ENCODE measurements around the gene CSE1L.
"Not testable (repeated sequence)": the region's sequence is repeated elsewhere in the genome, so short reads cannot be mapped to it uniquely, and the experiment has no call there.

CSE1L gene

GRCh38 chr20:49074521-49074920 is 28.4 kb downstream of the CSE1L start:
- DNase-seq, result no peak

GRCh38 chr20:49078310-49078709 is 32.2 kb downstream of the CSE1L start:
- no peak for DNase-seq

GRCh38 chr20:49082295-49082694 is 36.2 kb downstream of the CSE1L start:
- DNase-seq, result not testable (repeated sequence)

GRCh38 chr20:49091104-49091503 is 45.0 kb downstream of the CSE1L start:
- no peak for DNase-seq

- no peak for DNase-seq
Measured at GRCh38 chr20:49091762-49092161, 45.6 kb downstream of the CSE1L start.

- DNase-seq, result no peak
Measured at GRCh38 chr20:49096203-49096730, 50.2 kb downstream of the CSE1L start.

GRCh38 chr20:49097159-49097558 is 51.0 kb downstream of the CSE1L start:
- no peak for DNase-seq

GRCh38 chr20:49098136-49098535 is 52.0 kb downstream of the CSE1L start:
- DNase-seq, result no peak

- no peak for DNase-seq
Measured at GRCh38 chr20:49099011-49099410, 52.9 kb downstream of the CSE1L start.

GRCh38 chr20:49100292-49100691 is 54.2 kb downstream of the CSE1L start:
- not testable (repeated sequence) for DNase-seq

- no peak for DNase-seq
Measured at GRCh38 chr20:49100972-49101371, 54.9 kb downstream of the CSE1L start.

- no peak for DNase-seq
Measured at GRCh38 chr20:49103019-49103418, 56.9 kb downstream of the CSE1L start.

GRCh38 chr20:49103647-49104364 is 57.7 kb downstream of the CSE1L start:
- DNase-seq, result no peak

GRCh38 chr20:49104365-49104648 is 58.2 kb downstream of the CSE1L start:
- no peak for DNase-seq

- DNase-seq, result not testable (repeated sequence)
Measured at GRCh38 chr20:49104979-49105547, 59.0 kb downstream of the CSE1L start.

GRCh38 chr20:49106328-49106727 is 60.2 kb downstream of the CSE1L start:
- no peak for DNase-seq

GRCh38 chr20:49110767-49111694 is 64.9 kb downstream of the CSE1L start:
- no peak for DNase-seq

GRCh38 chr20:49112596-49113274 is 66.6 kb downstream of the CSE1L start:
- DNase-seq, result no peak

- DNase-seq, result no peak
Measured at GRCh38 chr20:49115564-49115963, 69.5 kb downstream of the CSE1L start.

GRCh38 chr20:49118307-49118706 is 72.2 kb downstream of the CSE1L start:
- no peak for DNase-seq

- no peak for DNase-seq
Measured at GRCh38 chr20:49119988-49120387, 73.9 kb downstream of the CSE1L start.

GRCh38 chr20:49122920-49123319 is 76.8 kb downstream of the CSE1L start:
- DNase-seq, result no peak

- no peak for DNase-seq
Measured at GRCh38 chr20:49123982-49124381, 77.9 kb downstream of the CSE1L start.

Measured in activated CD4-positive, alpha-beta T cell treated with anti-CD3 and anti-CD28 coated beads, Interleukin-2, amount 50 U/mL, for 1 hour (primary cell).